ENCODE results near the gene PRG3. TPM values are rescaled to one million over a fixed set of nuclear protein-coding genes. Genes with fewer than 3 reads are reported as not detected.

PRG3 gene
- total and polyA plus RNA-seq, 9 of the 15 experiments (the other 6 are each of a cell fraction or from before 2014, with no cell fraction given), result 0.18 to 0.55 (median 0.38) TPM; not detected in 6

DNA sequence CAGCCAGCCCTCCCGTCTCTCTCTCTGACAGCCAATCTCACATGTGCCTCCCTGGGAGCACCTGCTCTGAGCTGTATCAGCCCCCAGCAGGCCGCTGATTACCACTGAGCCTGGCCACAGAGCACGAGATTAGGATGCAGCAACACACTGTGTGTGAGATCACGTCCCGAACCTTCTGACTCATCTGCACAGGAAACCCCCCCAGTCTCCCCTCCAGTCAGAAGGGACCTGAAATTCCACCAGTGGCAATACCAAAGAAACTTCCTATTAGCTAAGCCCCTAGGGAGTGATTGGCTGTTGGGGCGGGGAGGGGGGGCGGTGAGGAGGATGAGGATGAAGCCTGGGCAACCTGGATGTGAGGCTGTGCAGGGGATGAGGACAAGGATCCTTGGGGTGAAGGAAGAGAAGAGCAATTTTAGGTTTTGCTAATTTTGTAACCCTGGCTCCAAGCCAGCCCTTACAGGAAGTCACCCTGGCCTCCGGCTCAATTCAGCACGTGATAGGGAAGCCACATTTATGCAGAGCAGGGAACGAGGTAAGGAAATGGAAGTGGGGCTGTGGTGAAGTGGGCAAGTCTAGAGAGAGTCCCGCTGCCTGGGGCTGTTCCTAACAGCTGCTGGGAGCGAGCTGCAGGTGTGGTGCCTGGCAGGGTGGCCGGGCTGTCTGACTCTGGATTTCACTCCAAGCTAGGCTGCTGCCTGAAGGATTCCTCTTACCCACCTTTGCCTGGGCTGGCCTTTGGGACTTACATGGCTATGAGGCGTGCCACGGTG, 44.0 kb upstream of the PRG3 start (continued):
- TF ChIP-seq GATAD2B (IDR thresholded peaks at IDR 0.05; ENCODE audit: borderline replicate concordance) (peak; percentile 89; the same call in 1 of the 2 replicates), TRIM28 (IDR thresholded peaks at IDR 0.05) (no peak), ZNF586 (CRISPR knock-in tag; conservative IDR thresholded peaks at IDR 0.05) (no peak), HMG20B (CRISPR knock-in tag; IDR thresholded peaks at IDR 0.05) (no peak), CBX3 (IDR thresholded peaks at IDR 0.05; ENCODE audit: borderline replicate concordance in 1 of 2, low read length in 2 of 2) (peak in 1 of 2 experiments; percentile 93; a peak in 2 of 3 replicates), RNF2 (IDR thresholded peaks at IDR 0.05) (peak; percentile 95), PHB (CRISPR knock-in tag; IDR thresholded peaks at IDR 0.05) (no peak), SRSF7 (optimal IDR thresholded peaks at IDR 0.05; ENCODE audit: low read depth, low read length) (no peak), CBFA2T3 (IDR thresholded peaks at IDR 0.05) (peak; percentile 99), ZNF253 (CRISPR knock-in tag; conservative IDR thresholded peaks at IDR 0.05) (no peak), WHSC1 (IDR thresholded peaks at IDR 0.05; ENCODE audit: low read length) (no peak), SETDB1 (IDR thresholded peaks at IDR 0.05; ENCODE audit: low read length) (no peak), POLR2G (IDR thresholded peaks at IDR 0.05; ENCODE audit: low read depth, low read length) (peak; percentile 70), SMARCC2 (IDR thresholded peaks at IDR 0.05; ENCODE audit: low read depth) (peak; percentile 91), NR2C2 (CRISPR knock-in tag; IDR thresholded peaks at IDR 0.05) (no peak; the same call in 1 of the 2 replicates), NR2C2 (tag; IDR thresholded peaks at IDR 0.05) (peak; percentile 56; the same call in 1 of the 2 replicates), PHTF2 (CRISPR knock-in tag; IDR thresholded peaks at IDR 0.05) (no peak)
- TF ChIP-seq, protein P1, sequence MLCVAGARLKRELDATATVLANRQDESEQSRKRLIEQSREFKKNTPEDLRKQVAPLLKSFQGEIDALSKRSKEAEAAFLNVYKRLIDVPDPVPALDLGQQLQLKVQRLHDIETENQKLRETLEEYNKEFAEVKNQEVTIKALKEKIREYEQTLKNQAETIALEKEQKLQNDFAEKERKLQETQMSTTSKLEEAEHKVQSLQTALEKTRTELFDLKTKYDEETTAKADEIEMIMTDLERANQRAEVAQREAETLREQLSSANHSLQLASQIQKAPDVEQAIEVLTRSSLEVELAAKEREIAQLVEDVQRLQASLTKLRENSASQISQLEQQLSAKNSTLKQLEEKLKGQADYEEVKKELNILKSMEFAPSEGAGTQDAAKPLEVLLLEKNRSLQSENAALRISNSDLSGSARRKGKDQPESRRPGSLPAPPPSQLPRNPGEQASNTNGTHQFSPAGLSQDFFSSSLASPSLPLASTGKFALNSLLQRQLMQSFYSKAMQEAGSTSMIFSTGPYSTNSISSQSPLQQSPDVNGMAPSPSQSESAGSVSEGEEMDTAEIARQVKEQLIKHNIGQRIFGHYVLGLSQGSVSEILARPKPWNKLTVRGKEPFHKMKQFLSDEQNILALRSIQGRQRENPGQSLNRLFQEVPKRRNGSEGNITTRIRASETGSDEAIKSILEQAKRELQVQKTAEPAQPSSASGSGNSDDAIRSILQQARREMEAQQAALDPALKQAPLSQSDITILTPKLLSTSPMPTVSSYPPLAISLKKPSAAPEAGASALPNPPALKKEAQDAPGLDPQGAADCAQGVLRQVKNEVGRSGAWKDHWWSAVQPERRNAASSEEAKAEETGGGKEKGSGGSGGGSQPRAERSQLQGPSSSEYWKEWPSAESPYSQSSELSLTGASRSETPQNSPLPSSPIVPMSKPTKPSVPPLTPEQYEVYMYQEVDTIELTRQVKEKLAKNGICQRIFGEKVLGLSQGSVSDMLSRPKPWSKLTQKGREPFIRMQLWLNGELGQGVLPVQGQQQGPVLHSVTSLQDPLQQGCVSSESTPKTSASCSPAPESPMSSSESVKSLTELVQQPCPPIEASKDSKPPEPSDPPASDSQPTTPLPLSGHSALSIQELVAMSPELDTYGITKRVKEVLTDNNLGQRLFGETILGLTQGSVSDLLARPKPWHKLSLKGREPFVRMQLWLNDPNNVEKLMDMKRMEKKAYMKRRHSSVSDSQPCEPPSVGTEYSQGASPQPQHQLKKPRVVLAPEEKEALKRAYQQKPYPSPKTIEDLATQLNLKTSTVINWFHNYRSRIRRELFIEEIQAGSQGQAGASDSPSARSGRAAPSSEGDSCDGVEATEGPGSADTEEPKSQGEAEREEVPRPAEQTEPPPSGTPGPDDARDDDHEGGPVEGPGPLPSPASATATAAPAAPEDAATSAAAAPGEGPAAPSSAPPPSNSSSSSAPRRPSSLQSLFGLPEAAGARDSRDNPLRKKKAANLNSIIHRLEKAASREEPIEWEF (CRISPR knock-in tag; IDR thresholded peaks at IDR 0.05), result no peak
- TF ChIP-seq, protein P2, sequence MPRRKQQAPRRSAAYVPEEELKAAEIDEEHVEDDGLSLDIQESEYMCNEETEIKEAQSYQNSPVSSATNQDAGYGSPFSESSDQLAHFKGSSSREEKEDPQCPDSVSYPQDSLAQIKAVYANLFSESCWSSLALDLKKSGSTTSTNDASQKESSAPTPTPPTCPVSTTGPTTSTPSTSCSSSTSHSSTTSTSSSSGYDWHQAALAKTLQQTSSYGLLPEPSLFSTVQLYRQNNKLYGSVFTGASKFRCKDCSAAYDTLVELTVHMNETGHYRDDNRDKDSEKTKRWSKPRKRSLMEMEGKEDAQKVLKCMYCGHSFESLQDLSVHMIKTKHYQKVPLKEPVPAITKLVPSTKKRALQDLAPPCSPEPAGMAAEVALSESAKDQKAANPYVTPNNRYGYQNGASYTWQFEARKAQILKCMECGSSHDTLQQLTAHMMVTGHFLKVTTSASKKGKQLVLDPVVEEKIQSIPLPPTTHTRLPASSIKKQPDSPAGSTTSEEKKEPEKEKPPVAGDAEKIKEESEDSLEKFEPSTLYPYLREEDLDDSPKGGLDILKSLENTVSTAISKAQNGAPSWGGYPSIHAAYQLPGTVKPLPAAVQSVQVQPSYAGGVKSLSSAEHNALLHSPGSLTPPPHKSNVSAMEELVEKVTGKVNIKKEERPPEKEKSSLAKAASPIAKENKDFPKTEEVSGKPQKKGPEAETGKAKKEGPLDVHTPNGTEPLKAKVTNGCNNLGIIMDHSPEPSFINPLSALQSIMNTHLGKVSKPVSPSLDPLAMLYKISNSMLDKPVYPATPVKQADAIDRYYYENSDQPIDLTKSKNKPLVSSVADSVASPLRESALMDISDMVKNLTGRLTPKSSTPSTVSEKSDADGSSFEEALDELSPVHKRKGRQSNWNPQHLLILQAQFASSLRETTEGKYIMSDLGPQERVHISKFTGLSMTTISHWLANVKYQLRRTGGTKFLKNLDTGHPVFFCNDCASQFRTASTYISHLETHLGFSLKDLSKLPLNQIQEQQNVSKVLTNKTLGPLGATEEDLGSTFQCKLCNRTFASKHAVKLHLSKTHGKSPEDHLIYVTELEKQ (CRISPR knock-in tag; IDR thresholded peaks at IDR 0.05), result no peak
- TF ChIP-seq, protein P3, sequence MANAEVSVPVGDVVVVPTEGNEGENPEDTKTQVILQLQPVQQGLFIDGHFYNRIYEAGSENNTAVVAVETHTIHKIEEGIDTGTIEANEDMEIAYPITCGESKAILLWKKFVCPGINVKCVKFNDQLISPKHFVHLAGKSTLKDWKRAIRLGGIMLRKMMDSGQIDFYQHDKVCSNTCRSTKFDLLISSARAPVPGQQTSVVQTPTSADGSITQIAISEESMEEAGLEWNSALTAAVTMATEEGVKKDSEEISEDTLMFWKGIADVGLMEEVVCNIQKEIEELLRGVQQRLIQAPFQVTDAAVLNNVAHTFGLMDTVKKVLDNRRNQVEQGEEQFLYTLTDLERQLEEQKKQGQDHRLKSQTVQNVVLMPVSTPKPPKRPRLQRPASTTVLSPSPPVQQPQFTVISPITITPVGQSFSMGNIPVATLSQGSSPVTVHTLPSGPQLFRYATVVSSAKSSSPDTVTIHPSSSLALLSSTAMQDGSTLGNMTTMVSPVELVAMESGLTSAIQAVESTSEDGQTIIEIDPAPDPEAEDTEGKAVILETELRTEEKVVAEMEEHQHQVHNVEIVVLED (CRISPR knock-in tag; IDR thresholded peaks at IDR 0.05), result no peak

All from K562 (cell line).